ENCODE measurements around the gene BAG2.

BAG2 gene

GRCh38 chr6:57172136-57173055 is at the start of gene BAG2:
Gene BAG2 (plus strand): TSS chr6:57172326. CDS start chr6:57172698, 372 bp downstream.
- intact Hi-C loops (cut with DNase I) = loop anchor here (5.0 to 10.0 kb wide), 3 partner anchors 50 to 142 kb away; partner anchors contain the start of genes KIAA1586, PRIM2 and RAB23

GRCh38 chr6:57123111-57123510 is 49.0 kb upstream of the BAG2 start:
- intact Hi-C loops (cut with DNase I) = no loop called here
- no peak for DNase-seq

More at GRCh38 chr6:57172136-57173055, at the start of gene BAG2:
- peak; percentile 67 to 92 (median 80) for DNase-seq

GRCh38 chr6:57127763-57128162 is 44.4 kb upstream of the BAG2 start:
- intact Hi-C loops (cut with DNase I) = no loop called here
- DNase-seq = peak in 1 of 42 donors; percentile 2

GRCh38 chr6:57130661-57131177 is 41.4 kb upstream of the BAG2 start:
- intact Hi-C loops (cut with DNase I) = no loop called here
- no peak for DNase-seq

GRCh38 chr6:57134954-57135353 is 37.2 kb upstream of the BAG2 start:
- no peak for DNase-seq
- intact Hi-C loops (cut with DNase I) = no loop called here

- DNase-seq = no peak
- intact Hi-C loops (cut with DNase I) = no loop called here
Observed at GRCh38 chr6:57135885-57136284, 36.2 kb upstream of the BAG2 start.

- intact Hi-C loops (cut with DNase I) = no loop called here
- no peak for DNase-seq
Observed at GRCh38 chr6:57137350-57137749, 34.8 kb upstream of the BAG2 start.

GRCh38 chr6:57138026-57138425 is 34.1 kb upstream of the BAG2 start:
- intact Hi-C loops (cut with DNase I) = no loop called here
- DNase-seq = no peak

- no peak for DNase-seq
- intact Hi-C loops (cut with DNase I) = no loop called here
Observed at GRCh38 chr6:57141451-57142177, 30.5 kb upstream of the BAG2 start.

GRCh38 chr6:57142178-57142525 is 30.0 kb upstream of the BAG2 start:
- DNase-seq = no peak
- intact Hi-C loops (cut with DNase I) = no loop called here

- no peak for DNase-seq
- intact Hi-C loops (cut with DNase I) = no loop called here
Observed at GRCh38 chr6:57143690-57144089, 28.4 kb upstream of the BAG2 start.

- no peak for DNase-seq
- intact Hi-C loops (cut with DNase I) = no loop called here
Observed at GRCh38 chr6:57147401-57147800, 24.7 kb upstream of the BAG2 start.

GRCh38 chr6:57147955-57148858 is 23.9 kb upstream of the BAG2 start:
- no peak for DNase-seq
- intact Hi-C loops (cut with DNase I) = no loop called here

- intact Hi-C loops (cut with DNase I) = no loop called here
- DNase-seq = no peak
Observed at GRCh38 chr6:57158658-57159057, 13.5 kb upstream of the BAG2 start.

GRCh38 chr6:57159127-57159526 is 13.0 kb upstream of the BAG2 start:
- no peak for DNase-seq
- intact Hi-C loops (cut with DNase I) = no loop called here

- no peak for DNase-seq
- intact Hi-C loops (cut with DNase I) = no loop called here
Observed at GRCh38 chr6:57162028-57162427, 10.1 kb upstream of the BAG2 start.

- intact Hi-C loops (cut with DNase I) = no loop called here
Observed at GRCh38 chr6:57162516-57162915, 9.6 kb upstream of the BAG2 start.

GRCh38 chr6:57163956-57164355 is 8.2 kb upstream of the BAG2 start:
- intact Hi-C loops (cut with DNase I) = no loop called here
- no peak for DNase-seq

More at GRCh38 chr6:57162516-57162915, 9.6 kb upstream of the BAG2 start:
- DNase-seq = no peak

GRCh38 chr6:57165080-57165479 is 7.0 kb upstream of the BAG2 start:
- intact Hi-C loops (cut with DNase I) = no loop called here
- DNase-seq = no peak
